Measurements from ENCODE around the gene E2F6. TPM values are rescaled to one million over a fixed set of nuclear protein-coding genes. Genes with fewer than 3 reads are reported as not detected.

E2F6 gene, protein sequence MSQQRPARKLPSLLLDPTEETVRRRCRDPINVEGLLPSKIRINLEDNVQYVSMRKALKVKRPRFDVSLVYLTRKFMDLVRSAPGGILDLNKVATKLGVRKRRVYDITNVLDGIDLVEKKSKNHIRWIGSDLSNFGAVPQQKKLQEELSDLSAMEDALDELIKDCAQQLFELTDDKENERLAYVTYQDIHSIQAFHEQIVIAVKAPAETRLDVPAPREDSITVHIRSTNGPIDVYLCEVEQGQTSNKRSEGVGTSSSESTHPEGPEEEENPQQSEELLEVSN
- 1 to 10 TPM; 5.8 to 8.6 TPM for total RNA-seq

DNA sequence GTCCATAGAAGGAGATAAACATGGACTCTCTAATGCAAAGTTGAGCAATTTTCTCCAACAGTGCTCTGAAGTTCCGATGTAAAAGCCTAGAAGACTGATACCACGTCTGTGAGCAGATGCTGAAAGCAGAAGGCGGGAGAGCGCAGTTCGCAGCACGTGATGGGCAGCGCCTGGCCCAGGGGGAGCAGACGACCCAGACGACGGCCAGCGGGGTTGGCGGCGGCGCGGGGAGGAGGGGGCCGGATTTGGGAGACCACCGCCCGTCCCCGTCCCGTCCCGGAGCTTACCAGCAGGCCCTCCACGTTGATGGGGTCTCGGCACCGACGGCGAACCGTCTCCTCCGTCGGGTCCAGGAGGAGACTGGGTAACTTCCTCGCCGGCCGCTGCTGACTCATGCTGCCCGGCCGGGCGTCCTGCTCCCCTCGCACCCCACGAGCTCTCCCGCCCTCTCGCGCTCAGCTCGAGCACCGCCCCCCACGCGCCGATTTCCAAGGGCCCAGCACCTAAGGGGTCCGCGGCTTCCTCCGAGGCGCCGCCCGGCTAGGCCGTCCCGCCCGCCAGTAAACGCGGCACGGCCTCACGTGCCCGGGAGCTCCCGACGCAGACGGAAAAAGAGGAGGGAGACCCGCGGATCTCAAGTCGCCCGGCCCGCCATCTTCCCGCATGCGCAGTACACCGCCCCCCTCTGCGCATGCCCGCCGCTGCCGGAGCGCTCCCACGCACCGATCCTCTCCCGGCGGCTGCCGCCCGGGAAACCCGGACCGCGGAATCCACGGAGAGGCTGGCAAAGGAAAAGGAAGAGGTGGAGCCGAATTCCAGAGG lies at the start of gene E2F6:
E2F6 (minus strand) TSS at position 677 of the 822 bp plus-strand sequence; CDS start at position 395, 282 bp downstream.
- Mint-ChIP-seq H3K27me3 (no peaks in the 10 kb centered on the region), H3K27ac (peak within 1 kb of the TSS; percentile 89), H3K4me3 (peak within 1 kb of the TSS; percentile 82), H3K4me1 (peaks cover 15% of the 10 kb centered on the region), H3K36me3 (ENCODE audit: low read depth) (peaks cover 37% of the 10 kb centered on the region), H3K9me3 (no peaks in the 10 kb centered on the region)
- ATAC-seq (replicated peaks): peak; percentile 79

DNA sequence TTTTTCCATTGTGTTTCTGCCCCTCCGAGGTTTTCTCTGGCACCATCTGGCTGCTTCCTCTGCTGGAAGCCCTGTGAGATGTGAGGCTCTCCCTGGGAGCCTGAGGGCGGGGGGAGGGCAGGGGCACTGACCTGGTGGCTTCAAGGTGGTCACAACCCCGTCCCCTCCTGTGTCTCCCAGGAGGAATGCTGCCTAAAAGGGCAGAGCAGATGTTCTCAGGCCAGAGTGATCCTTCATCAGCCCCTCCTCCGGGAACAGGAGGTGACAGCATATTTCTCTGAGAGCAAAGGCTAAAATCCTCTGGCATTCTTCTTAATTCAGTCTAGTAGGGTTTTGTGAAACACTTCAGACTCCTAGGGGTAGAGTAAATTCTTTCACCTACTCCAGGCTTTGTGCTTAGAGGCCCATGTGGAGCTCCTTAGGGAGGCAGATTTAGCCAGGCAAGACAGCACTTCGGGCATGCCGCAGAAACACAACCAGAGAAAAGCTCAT lies 49.6 kb upstream of the E2F6 start:
- H3K9me3 Mint-ChIP-seq: peaks cover 2% of the 10 kb centered on the region
- H3K36me3 Mint-ChIP-seq (ENCODE audit: low read depth): no peaks in the 10 kb centered on the region
- H3K27me3 Mint-ChIP-seq: peaks cover 22% of the 10 kb centered on the region
- no peak for ATAC-seq (replicated peaks)
- no peak overlapping the region for H3K27ac Mint-ChIP-seq
- H3K4me1 Mint-ChIP-seq: no peaks in the 10 kb centered on the region
- H3K4me3 Mint-ChIP-seq: no peak overlapping the region

DNA sequence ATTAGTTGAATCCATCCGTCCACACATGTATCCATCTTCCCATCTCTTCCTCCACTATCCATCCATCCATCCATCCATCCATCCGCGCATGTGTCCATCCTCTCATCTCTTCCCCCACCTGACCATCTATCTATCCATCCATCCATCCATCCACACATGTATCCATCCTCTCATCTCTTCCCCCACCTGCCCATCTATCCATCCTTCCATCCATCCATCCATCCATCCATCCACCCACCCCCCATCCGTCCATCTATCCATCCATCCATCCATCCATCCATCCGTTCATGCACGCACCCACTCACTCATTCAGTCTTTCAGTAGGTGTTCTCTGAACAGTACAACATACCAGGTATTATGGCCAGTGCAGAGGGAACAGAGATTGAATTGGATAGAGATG lies 48.9 kb upstream of the E2F6 start:
- H3K27ac Mint-ChIP-seq: no peak overlapping the region
- H3K9me3 Mint-ChIP-seq: no peaks in the 10 kb centered on the region
- peaks cover 20% of the 10 kb centered on the region for H3K27me3 Mint-ChIP-seq
- no peaks in the 10 kb centered on the region for H3K36me3 Mint-ChIP-seq (ENCODE audit: low read depth)
- H3K4me3 Mint-ChIP-seq: no peak overlapping the region
- ATAC-seq (replicated peaks): no peak
- no peaks in the 10 kb centered on the region for H3K4me1 Mint-ChIP-seq

DNA sequence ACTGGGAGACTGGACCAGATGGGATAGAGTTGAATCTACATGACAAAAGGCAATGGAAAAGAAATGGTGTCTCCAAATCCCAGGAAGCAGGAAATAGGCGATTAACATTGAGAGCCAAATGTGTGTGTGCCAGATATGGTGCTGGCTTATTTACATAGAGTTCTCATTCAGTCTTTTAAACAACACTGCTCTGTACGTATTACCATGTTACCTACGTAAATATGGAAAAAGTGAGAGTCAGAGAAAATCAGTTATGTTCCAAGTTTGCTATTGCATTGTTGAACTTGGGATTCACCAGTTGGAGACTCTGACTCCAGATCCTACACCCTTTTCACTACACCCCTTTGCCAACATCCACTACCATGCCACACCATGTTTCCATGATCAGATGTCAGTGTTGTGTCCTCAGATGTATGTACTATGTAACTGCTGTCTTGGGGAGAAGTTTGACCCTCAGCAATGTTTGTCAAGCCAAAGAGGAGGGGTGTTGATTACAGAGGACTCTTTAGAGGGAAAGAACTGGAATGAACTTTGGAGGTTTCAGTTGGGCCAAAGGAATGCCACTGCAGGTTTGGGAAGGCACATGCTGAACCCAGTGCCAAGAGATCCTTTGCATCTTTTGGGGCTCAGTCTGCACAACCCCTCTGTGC lies 48.2 kb upstream of the E2F6 start:
- no peaks in the 10 kb centered on the region for H3K9me3 Mint-ChIP-seq
- no peak for ATAC-seq (replicated peaks)
- no peak overlapping the region for H3K27ac Mint-ChIP-seq
- no peak overlapping the region for H3K4me3 Mint-ChIP-seq
- no peaks in the 10 kb centered on the region for H3K36me3 Mint-ChIP-seq (ENCODE audit: low read depth)
- peaks cover 20% of the 10 kb centered on the region for H3K27me3 Mint-ChIP-seq
- H3K4me1 Mint-ChIP-seq: no peaks in the 10 kb centered on the region

DNA sequence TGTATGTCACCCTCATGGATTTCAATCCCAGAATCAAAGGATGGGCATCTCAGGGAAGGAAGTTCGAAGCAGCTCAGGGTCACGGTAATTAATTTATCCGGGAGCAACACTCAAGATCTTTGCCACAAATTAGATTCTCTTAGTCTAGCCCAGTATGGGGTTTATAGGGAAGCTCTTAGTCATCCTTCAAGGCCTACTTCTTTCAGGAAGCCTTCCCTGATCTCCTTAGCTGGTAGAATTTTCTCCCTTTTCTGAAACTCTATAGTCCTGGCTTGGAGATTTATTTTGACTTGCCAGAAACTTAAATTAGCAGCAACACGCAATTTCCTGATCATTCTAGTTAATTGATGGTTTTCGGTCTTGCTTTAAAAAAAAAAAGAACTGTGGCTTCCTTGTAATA lies 47.4 kb upstream of the E2F6 start:
- Mint-ChIP-seq H3K27me3 (peaks cover 20% of the 10 kb centered on the region), H3K9me3 (no peaks in the 10 kb centered on the region)
- ATAC-seq (replicated peaks): no peak

DNA sequence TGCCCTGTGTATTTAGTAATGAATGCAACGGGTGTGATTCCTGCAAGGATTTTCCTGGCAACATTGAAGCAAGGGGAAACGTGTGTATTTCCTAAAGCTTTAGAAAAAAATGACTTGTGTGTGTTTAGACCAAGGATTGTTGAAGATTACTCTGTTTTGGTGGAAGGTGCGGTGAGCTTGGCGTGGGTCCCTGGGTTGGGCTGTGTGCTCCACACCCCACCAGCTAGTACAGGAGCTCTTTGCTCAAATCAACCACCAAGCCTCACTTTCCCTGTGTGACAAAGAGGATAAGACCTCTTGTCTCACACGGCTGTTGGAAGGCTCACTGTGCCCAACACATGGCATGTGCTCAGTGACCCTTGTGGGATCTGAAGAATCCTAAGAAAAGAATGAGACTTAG lies 46.5 kb upstream of the E2F6 start:
- Mint-ChIP-seq H3K27ac (no peak overlapping the region), H3K36me3 (ENCODE audit: low read depth) (no peaks in the 10 kb centered on the region), H3K9me3 (no peaks in the 10 kb centered on the region), H3K4me3 (no peak overlapping the region), H3K27me3 (peaks cover 20% of the 10 kb centered on the region), H3K4me1 (no peaks in the 10 kb centered on the region)
- no peak for ATAC-seq (replicated peaks)

More for the DNA sequence above, 47.4 kb upstream of the E2F6 start:
- Mint-ChIP-seq H3K4me3 (no peak overlapping the region), H3K4me1 (no peaks in the 10 kb centered on the region), H3K36me3 (ENCODE audit: low read depth) (no peaks in the 10 kb centered on the region), H3K27ac (no peak overlapping the region)

DNA sequence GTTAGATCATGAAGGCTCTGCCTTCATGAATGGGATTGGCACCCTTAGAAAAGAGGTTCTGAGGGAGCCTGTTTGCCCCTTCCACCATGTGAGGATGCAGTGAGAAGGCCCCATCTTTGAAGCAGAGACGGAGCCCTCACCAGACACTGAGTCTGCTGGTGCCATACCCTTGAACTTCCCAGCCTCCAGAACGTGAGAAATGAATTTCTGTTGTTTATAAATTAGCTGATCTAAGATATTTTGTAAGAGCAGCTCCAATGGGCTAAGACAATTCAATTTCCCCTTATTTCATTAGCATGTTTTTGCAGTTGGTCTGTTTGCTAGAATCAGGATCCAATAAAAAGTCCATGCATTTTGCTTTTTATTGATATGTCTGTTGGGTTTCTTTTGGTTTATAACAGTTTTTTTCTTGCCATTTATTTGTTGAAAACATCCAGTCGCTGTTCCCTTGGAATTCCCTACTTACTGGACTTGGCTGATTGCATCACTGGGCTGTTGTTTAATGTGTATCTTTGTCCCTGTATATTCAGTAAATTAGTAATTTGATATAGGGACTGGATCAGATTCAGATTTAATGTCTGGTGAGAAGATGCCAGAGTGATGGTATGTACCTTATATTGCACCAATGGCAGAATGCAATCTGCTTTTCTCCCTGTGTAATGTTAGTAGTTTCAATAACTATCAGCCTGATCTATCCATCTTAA lies 43.8 kb upstream of the E2F6 start:
- no peaks in the 10 kb centered on the region for H3K36me3 Mint-ChIP-seq (ENCODE audit: low read depth)
- no peak overlapping the region for H3K27ac Mint-ChIP-seq
- H3K27me3 Mint-ChIP-seq: peaks cover 20% of the 10 kb centered on the region
- H3K4me1 Mint-ChIP-seq: no peaks in the 10 kb centered on the region
- no peaks in the 10 kb centered on the region for H3K9me3 Mint-ChIP-seq
- no peak overlapping the region for H3K4me3 Mint-ChIP-seq
- ATAC-seq (replicated peaks): no peak

DNA sequence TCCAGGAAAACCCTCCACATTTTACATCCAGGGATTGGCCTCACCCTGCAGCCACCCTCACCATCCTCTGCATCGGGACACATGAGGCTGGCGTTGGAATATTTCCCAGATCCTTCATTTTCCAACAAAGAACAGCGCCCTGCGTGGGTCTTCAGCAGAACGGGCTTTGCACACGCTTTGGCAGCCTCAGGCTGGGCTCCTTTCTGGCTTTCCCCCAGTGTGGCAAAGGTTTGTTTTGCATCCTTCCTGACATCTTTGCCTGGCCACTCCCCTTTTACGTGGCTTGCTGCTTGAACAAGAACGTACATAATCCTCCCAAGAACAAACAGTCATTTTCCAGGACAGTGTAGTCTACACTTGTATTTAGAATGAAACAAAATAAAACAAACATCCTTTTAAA lies 42.3 kb upstream of the E2F6 start:
- no peak for ATAC-seq (replicated peaks)
- Mint-ChIP-seq H3K4me3 (no peak overlapping the region), H3K9me3 (no peaks in the 10 kb centered on the region), H3K4me1 (no peaks in the 10 kb centered on the region), H3K27me3 (peaks cover 17% of the 10 kb centered on the region), H3K27ac (no peak overlapping the region), H3K36me3 (ENCODE audit: low read depth) (no peaks in the 10 kb centered on the region)

DNA sequence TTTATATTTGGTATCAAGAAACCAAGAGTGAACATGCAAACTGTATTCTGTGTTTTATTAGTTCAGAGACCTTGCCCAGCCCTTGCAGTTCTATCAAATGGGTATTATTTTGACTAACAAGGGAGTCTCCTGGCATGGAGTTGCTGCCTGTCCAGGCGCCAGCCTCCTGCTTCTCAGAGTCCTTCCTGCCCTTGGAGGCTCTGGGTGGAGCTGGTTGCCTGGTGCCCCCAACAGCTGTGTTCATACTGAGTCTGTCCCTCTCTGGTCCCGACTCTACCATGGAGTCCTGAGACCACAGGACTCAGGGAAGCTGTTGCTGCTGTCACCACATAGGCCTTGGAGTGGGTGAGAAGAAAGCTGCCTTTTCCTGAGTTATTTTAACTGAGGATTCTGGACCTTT lies 41.6 kb upstream of the E2F6 start:
- Mint-ChIP-seq H3K36me3 (ENCODE audit: low read depth) (no peaks in the 10 kb centered on the region), H3K4me3 (no peak overlapping the region)
- ATAC-seq (replicated peaks): no peak

DNA sequence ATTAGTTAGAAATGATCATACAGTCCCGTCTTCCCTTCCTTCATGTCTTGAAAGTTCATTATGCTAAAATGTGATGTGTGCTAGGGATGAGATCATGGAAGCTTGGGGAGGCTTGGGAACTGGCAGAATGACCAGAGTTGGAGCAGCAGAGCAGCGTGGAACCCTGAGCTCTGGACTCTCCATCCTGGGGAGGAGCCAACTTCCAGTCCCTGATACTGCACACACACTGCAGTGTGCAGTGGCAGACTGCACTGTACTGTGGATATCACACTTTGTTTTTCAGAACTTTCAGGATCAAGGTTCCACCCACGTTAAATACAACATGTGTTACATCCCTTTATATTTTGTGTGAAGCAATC lies 40.6 kb upstream of the E2F6 start:
- Mint-ChIP-seq H3K27me3 (peaks cover 15% of the 10 kb centered on the region), H3K4me1 (no peaks in the 10 kb centered on the region), H3K4me3 (no peak overlapping the region), H3K9me3 (no peaks in the 10 kb centered on the region), H3K27ac (no peak overlapping the region), H3K36me3 (ENCODE audit: low read depth) (no peaks in the 10 kb centered on the region)
- ATAC-seq (replicated peaks): no peak

More for the DNA sequence above, 41.6 kb upstream of the E2F6 start:
- Mint-ChIP-seq H3K27ac (no peak overlapping the region), H3K9me3 (no peaks in the 10 kb centered on the region), H3K4me1 (no peaks in the 10 kb centered on the region), H3K27me3 (peaks cover 18% of the 10 kb centered on the region)

DNA sequence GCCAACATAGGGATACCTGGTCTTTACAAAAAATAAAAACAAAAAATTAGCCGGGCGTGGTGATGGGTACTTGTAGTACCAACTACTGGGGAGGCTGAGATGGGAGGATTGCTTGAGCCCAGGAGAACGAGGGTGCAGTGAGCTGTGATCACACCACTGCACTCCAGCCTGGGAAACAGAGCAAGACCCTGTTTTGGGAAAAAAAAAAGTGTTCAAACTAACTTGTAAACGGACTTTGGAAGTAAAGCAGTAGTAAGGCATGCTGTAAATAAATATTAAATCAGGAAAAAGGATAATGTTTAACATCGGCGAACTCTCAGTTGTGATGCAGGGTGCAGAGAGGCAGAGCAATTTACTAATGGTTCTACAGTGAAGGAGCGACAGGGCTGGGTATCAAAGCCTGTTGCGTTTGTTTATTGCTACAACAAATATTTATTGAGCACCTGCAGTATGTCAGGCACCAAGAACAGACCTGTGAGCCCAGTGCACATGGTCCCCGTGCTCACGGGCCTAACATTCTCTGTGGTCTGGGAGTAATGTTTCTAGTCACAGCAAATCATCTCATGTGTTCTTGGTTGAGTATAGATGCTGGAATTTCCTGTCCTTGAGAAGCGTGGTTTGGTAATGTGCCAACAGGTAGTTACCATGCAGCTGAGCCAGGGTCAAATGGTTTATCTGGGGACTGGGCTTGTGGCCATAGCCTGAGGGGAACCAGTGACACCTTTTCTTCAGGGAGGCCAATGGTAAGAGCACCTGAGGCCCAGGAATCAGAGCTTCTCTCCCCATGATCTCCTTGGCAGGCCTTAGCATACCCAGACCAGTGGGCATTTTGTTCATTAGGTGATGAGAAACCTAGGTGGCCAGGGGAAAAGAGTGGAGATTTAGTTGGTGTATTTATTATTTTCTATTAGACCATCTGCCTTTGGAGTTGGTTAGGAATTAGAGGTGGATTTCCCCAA lies 40.0 kb upstream of the E2F6 start:
- Mint-ChIP-seq H3K27me3 (peaks cover 10% of the 10 kb centered on the region), H3K4me1 (no peaks in the 10 kb centered on the region), H3K9me3 (no peaks in the 10 kb centered on the region), H3K27ac (no peak overlapping the region), H3K36me3 (ENCODE audit: low read depth) (no peaks in the 10 kb centered on the region), H3K4me3 (no peak overlapping the region)
- ATAC-seq (replicated peaks): peak; percentile 14

DNA sequence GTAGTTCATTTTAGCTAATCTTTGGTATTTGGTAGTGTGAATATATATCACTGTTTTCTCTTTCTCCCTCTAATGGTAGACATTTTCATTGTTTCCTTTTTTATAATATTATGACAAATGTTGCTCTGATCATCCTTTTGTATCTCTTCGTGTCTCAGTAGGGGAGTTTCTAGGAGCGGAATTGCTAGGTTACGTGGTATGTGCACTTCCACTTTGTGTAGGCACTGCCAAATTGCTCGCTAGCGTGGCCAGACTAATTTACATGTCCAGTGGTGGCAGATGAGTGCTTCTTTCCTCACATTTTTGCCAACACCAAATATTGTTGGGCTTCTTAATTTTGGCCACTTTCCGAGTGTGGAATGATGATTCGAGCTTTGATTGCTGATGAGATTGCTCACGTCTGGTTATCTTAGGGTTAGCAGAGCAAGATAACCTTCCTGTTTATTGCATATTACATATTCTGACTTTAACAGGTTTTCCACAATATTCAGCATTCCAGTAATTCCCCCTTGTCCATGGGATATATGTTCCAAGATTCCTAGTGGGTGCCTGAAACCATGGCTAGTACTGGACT lies 37.5 kb upstream of the E2F6 start:
- no peaks in the 10 kb centered on the region for H3K36me3 Mint-ChIP-seq (ENCODE audit: low read depth)
- H3K27me3 Mint-ChIP-seq: peaks cover 13% of the 10 kb centered on the region
- H3K9me3 Mint-ChIP-seq: no peaks in the 10 kb centered on the region
- no peak for ATAC-seq (replicated peaks)
- H3K27ac Mint-ChIP-seq: no peak overlapping the region
- H3K4me1 Mint-ChIP-seq: no peaks in the 10 kb centered on the region
- no peak overlapping the region for H3K4me3 Mint-ChIP-seq

DNA sequence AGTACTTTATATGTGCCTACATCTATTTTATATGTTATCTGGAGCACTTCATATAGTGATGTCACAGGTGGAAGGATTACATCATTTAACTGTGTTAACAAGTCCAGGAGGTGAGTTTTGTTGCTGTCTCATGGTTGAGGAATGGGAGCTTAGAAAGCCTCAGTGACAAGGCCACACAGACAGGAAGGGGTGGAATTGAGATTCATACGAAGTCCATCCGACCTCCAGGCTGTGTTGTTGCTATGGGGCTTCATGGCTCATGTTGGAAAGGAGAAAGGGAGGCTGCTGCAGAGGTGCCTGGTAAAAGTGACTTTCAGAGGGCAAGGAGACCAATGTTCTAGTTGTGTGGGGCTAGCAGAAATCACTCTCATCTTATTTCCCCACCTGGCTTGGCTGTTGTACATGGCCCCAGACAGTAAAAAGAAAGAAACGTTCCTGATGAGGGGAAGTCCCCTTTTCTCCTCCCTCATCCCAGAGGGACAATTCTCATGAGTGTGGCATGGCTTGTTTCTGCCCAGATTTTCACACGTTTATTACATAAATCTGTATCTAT lies 36.9 kb upstream of the E2F6 start:
- Mint-ChIP-seq H3K27ac (no peak overlapping the region), H3K36me3 (ENCODE audit: low read depth) (no peaks in the 10 kb centered on the region), H3K4me3 (no peak overlapping the region), H3K9me3 (no peaks in the 10 kb centered on the region), H3K4me1 (no peaks in the 10 kb centered on the region), H3K27me3 (peaks cover 13% of the 10 kb centered on the region)
- no peak for ATAC-seq (replicated peaks)

All from activated T-helper 17 cell treated with anti-CD3 and anti-CD28 coated beads, Interleukin-2, amount 50 U/mL, for 72 hours (primary cell).